ENCODE measurements around the gene SIGMAR1. TPM values are rescaled to one million over a fixed set of nuclear protein-coding genes. Genes with fewer than 3 reads are reported as not detected.
A peak's percentile ranks its signal among the peaks of the same experiment; 100 is the strongest.

Gene SIGMAR1
- total RNA-seq, 2 experiments from 2014 or later, result 53.3 to 55.5 TPM

GRCh38 chr9:34611811-34612787, 25.5 kb downstream of the SIGMAR1 start, which contains the start of gene RPP25L:
RPP25L (minus strand) TSS chr9:34612097; CDS start chr9:34611296, 801 bp downstream.
- Mint-ChIP-seq H3K4me1 (peaks cover 22% of the 10 kb centered on the region), H3K27me3 (no peaks in the 10 kb centered on the region), H3K4me3 (peak within 1 kb of the TSS; percentile 90), H3K27ac (peak within 1 kb of the TSS; percentile 85), H3K9me3 (no peaks in the 10 kb centered on the region), H3K36me3 (ENCODE audit: low read depth) (peaks cover 31% of the 10 kb centered on the region)
- DNase-seq, result peak; percentile 88
- CTCF ChIA-PET, result interaction anchor here (0.7 to 8.4 kb wide), 9 partner anchors 8 to 154 kb away, joined by 3 to 125 read pairs (median 5); partner anchors contain the start of genes ARID3C, CCL27, DCTN3 and DNAI1
- POLR2A ChIA-PET, result interaction anchor here (0.6 to 2.7 kb wide), 6 partner anchors 8 to 764 kb away, joined by 3 to 53 read pairs (median 6); partner anchors contain the start of genes DCTN3, DNAI1, FAM219A and GALT

GRCh38 chr9:34611251-34611810, 26.3 kb downstream of the SIGMAR1 start:
- Mint-ChIP-seq H3K4me3 (peak overlapping the region; percentile 90), H3K27me3 (no peaks in the 10 kb centered on the region), H3K4me1 (peaks cover 22% of the 10 kb centered on the region), H3K36me3 (ENCODE audit: low read depth) (peaks cover 26% of the 10 kb centered on the region), H3K9me3 (no peaks in the 10 kb centered on the region), H3K27ac (peak overlapping the region; percentile 85)
- no peak for DNase-seq
- ChIA-PET POLR2A (interaction anchor here (0.6 to 2.7 kb wide), 10 partner anchors 9 to 764 kb away, joined by 3 to 53 read pairs (median 4); partner anchors contain the start of genes DCTN3, GALT, MYORG and SIGMAR1), CTCF (interaction anchor here (0.9 to 8.4 kb wide), 4 partner anchors 9 to 92 kb away, joined by 3 to 125 read pairs (median 6); partner anchors contain the start of genes DCTN3 and SIGMAR1)

- H3K36me3 Mint-ChIP-seq (ENCODE audit: low read depth), result peaks cover 23% of the 10 kb centered on the region
- peak overlapping the region; percentile 90 for H3K4me3 Mint-ChIP-seq
- ChIA-PET CTCF (interaction anchor here (0.9 to 8.4 kb wide), 3 partner anchors 9 to 91 kb away, joined by 3 to 125 read pairs (median 8); partner anchors contain the start of genes DCTN3 and SIGMAR1), POLR2A (interaction anchor here (0.6 to 2.7 kb wide), 9 partner anchors 10 to 233 kb away, joined by 3 to 53 read pairs (median 5); partner anchors contain the start of genes DCTN3, GALT, MYORG and SIGMAR1)
- peaks cover 22% of the 10 kb centered on the region for H3K4me1 Mint-ChIP-seq
- H3K27me3 Mint-ChIP-seq, result no peaks in the 10 kb centered on the region
- H3K9me3 Mint-ChIP-seq, result no peaks in the 10 kb centered on the region
- DNase-seq, result no peak
- no peak overlapping the region for H3K27ac Mint-ChIP-seq
Observed at GRCh38 chr9:34610434-34611206, 27.0 kb downstream of the SIGMAR1 start.

DNA sequence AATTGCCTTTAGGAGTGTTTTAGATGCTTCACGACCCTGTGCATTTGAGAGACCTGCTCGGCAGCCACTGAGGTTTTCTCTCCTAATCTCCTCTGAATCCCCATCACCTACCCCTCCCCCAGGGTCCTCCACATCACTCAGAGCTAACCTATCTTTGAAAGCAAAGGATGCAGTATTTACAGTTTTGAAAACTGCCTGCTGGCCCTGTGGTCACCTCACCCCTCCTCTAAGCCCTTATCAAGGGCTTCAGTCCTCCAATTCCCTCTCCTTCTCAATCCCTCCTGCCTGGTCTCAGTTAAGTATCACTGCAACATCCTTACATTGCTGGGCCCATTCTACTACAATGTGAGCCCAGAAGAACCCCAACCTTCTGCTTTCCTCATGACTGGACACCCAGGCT, 30.3 kb downstream of the SIGMAR1 start:
- no peak overlapping the region for H3K4me3 Mint-ChIP-seq

DNA sequence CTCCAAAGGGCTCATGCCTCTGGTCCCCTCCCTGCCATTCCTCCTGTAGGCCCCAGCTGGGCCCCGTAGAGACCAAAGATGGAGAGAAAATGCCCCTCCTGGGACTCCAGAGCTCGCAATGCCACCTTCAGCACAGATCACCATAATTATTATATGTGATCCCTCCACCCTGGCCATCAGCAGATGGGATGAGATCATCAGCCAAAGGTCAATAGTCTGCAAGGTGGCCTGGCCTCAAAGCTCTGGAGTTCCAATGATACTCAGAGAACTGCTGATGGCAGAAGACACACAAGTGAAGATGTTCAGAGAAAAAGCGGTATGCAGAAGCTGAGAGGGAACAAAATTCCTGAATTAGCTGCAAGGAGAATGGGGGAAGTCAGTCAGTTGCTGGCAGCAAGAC, 30.7 kb downstream of the SIGMAR1 start:
- ChIA-PET POLR2A (no interaction called here), CTCF (interaction anchor here (1.1 kb wide), 1 partner anchor 203 kb away, joined by 3 read pairs; no protein-coding TSS in a partner anchor)
- peaks cover 12% of the 10 kb centered on the region for H3K4me1 Mint-ChIP-seq
- DNase-seq, result no peak
- H3K4me3 Mint-ChIP-seq, result no peak overlapping the region
- no peak overlapping the region for H3K27ac Mint-ChIP-seq
- H3K9me3 Mint-ChIP-seq, result no peaks in the 10 kb centered on the region
- peaks cover 5% of the 10 kb centered on the region for H3K36me3 Mint-ChIP-seq (ENCODE audit: low read depth)
- H3K27me3 Mint-ChIP-seq, result peaks cover 12% of the 10 kb centered on the region

More for the DNA sequence above, 30.3 kb downstream of the SIGMAR1 start:
- ChIA-PET POLR2A (no interaction called here), CTCF (no interaction called here)
- no peak for DNase-seq
- Mint-ChIP-seq H3K27ac (no peak overlapping the region), H3K4me1 (peaks cover 14% of the 10 kb centered on the region), H3K9me3 (no peaks in the 10 kb centered on the region), H3K27me3 (peaks cover 12% of the 10 kb centered on the region), H3K36me3 (ENCODE audit: low read depth) (peaks cover 5% of the 10 kb centered on the region)

DNA sequence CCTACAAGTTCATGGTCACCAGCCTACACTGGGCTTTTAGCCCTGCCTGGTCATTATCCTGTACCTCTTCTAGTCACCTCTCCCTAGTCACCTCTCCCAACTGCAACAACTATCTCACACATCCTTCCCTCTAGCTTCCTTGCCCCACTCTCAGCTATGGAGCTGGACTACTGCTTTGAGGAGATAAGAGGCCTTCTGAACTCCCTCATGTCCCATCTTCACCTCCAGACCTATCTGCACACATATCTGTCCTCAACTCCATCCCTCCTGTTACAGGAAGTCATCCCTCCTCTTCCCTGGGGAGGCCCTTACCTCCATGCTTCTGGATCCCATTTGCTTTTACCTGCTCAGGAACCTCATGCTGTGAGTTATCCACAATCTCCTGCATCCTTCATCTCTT, 31.4 kb downstream of the SIGMAR1 start:
- peaks cover 9% of the 10 kb centered on the region for H3K4me1 Mint-ChIP-seq
- H3K9me3 Mint-ChIP-seq, result no peaks in the 10 kb centered on the region
- peaks cover 5% of the 10 kb centered on the region for H3K36me3 Mint-ChIP-seq (ENCODE audit: low read depth)
- POLR2A ChIA-PET, result interaction anchor here (0.7 kb wide), 1 partner anchor 14 kb away, joined by 3 read pairs; the partner anchor contains the start of gene DCTN3
- H3K27ac Mint-ChIP-seq, result no peak overlapping the region
- H3K27me3 Mint-ChIP-seq, result peaks cover 18% of the 10 kb centered on the region
- H3K4me3 Mint-ChIP-seq, result no peak overlapping the region
- no peak for DNase-seq
- CTCF ChIA-PET, result interaction anchor here (1.1 to 4.0 kb wide), 2 partner anchors 9 to 202 kb away, joined by 3 to 29 read pairs; no protein-coding TSS in a partner anchor

- H3K27me3 Mint-ChIP-seq, result peaks cover 22% of the 10 kb centered on the region
- DNase-seq, result peak; percentile 82
- no peak overlapping the region for H3K4me3 Mint-ChIP-seq
- H3K4me1 Mint-ChIP-seq, result no peaks in the 10 kb centered on the region
- ChIA-PET POLR2A (interaction anchor here (1.0 kb wide), 1 partner anchor 17 kb away, joined by 3 read pairs; no protein-coding TSS in a partner anchor), CTCF (interaction anchor here (0.6 to 4.0 kb wide), 26 partner anchors 9 to 248 kb away, joined by 3 to 29 read pairs (median 4); partner anchors contain the start of genes DCTN3, GALT, RPP25L and SIGMAR1)
- no peak overlapping the region for H3K27ac Mint-ChIP-seq
- no peaks in the 10 kb centered on the region for H3K36me3 Mint-ChIP-seq (ENCODE audit: low read depth)
- H3K9me3 Mint-ChIP-seq, result no peaks in the 10 kb centered on the region
Observed at GRCh38 chr9:34603610-34604231, 33.9 kb downstream of the SIGMAR1 start.

DNA sequence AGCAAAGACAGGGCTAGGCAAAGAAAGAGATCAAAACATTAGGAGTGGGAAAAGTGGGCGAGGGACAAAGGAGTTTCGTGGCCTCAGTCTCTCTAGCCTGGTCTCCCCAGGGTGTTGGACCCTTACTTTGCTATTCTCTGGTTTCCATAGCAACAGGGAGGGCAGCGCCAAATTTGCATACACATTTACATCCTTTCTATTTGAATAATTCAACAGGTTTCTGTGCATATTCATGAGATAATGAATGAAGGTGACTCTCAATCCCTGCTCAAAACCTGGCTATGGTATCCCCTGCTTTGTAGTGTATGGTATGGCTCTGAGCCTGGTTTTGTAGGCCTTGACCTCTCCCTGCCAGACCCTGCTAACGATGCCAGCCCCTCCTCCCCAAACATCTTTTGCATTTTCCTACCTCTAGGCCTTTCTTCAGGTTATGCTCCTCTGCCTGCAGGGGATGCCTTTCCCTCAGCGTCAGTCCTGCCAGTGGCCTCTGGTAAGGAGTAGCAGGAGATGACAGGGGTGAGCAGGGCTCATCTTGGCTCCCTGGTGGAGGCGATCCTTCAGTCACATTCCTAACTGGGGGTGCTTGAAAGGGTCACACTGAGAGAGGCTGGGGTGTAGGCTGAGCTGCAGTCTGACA, 35.5 kb downstream of the SIGMAR1 start:
- H3K9me3 Mint-ChIP-seq, result no peaks in the 10 kb centered on the region
- POLR2A ChIA-PET, result no interaction called here

GRCh38 chr9:34600908-34601307, 36.7 kb downstream of the SIGMAR1 start:
- H3K27ac Mint-ChIP-seq, result no peak overlapping the region
- peaks cover 22% of the 10 kb centered on the region for H3K27me3 Mint-ChIP-seq
- no peak for DNase-seq
- H3K4me3 Mint-ChIP-seq, result no peak overlapping the region
- no peaks in the 10 kb centered on the region for H3K36me3 Mint-ChIP-seq (ENCODE audit: low read depth)
- no peaks in the 10 kb centered on the region for H3K4me1 Mint-ChIP-seq
- ChIA-PET CTCF (interaction anchor here (1.4 kb wide), 1 partner anchor 9 kb away, joined by 5 read pairs; no protein-coding TSS in a partner anchor), POLR2A (no interaction called here)
- no peaks in the 10 kb centered on the region for H3K9me3 Mint-ChIP-seq

More for the DNA sequence above, 35.5 kb downstream of the SIGMAR1 start:
- no peak overlapping the region for H3K27ac Mint-ChIP-seq
- H3K4me3 Mint-ChIP-seq, result no peak overlapping the region
- no peak for DNase-seq
- H3K36me3 Mint-ChIP-seq (ENCODE audit: low read depth), result no peaks in the 10 kb centered on the region
- CTCF ChIA-PET, result interaction anchor here (1.0 to 4.0 kb wide), 5 partner anchors 10 to 198 kb away, joined by 3 to 29 read pairs (median 4); partner anchors contain the start of gene RPP25L
- peaks cover 22% of the 10 kb centered on the region for H3K27me3 Mint-ChIP-seq
- no peaks in the 10 kb centered on the region for H3K4me1 Mint-ChIP-seq

- no peaks in the 10 kb centered on the region for H3K4me1 Mint-ChIP-seq
- CTCF ChIA-PET, result interaction anchor here (0.9 kb wide), 1 partner anchor 14 kb away, joined by 3 read pairs; no protein-coding TSS in a partner anchor
- DNase-seq, result no peak
- peaks cover 20% of the 10 kb centered on the region for H3K27me3 Mint-ChIP-seq
- no peaks in the 10 kb centered on the region for H3K9me3 Mint-ChIP-seq
- no peak overlapping the region for H3K4me3 Mint-ChIP-seq
- POLR2A ChIA-PET, result interaction anchor here (1.0 kb wide), 1 partner anchor 21 kb away, joined by 3 read pairs; the partner anchor contains the start of gene DCTN3
- H3K27ac Mint-ChIP-seq, result no peak overlapping the region
- no peaks in the 10 kb centered on the region for H3K36me3 Mint-ChIP-seq (ENCODE audit: low read depth)
Observed at GRCh38 chr9:34599546-34599945, 38.0 kb downstream of the SIGMAR1 start.

DNA sequence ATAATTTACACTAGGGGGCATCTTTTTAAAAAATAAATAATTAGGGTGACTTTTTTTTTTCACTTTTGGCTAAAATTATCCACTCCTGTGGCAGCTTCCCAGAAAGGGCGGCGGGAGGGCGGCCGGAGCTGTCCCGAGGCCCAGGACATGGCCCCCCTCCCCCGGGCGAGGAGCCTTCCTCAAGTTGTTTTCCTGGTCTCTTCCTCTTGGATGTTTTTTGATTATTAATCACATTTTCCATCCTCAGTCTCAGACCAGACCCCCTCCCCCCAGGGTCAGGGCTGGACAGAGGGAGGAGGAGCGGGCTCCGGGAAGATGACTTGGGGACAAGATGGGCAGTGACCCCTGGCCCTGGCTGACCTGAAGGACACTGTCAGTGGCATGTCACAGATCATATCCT, 43.4 kb downstream of the SIGMAR1 start:
- no peak for DNase-seq
- peaks cover 42% of the 10 kb centered on the region for H3K27me3 Mint-ChIP-seq
- no peaks in the 10 kb centered on the region for H3K36me3 Mint-ChIP-seq (ENCODE audit: low read depth)
- no peak overlapping the region for H3K4me3 Mint-ChIP-seq
- ChIA-PET POLR2A (no interaction called here), CTCF (interaction anchor here (3.0 kb wide), 1 partner anchor 10 kb away, joined by 12 read pairs; no protein-coding TSS in a partner anchor)
- no peak overlapping the region for H3K27ac Mint-ChIP-seq
- no peaks in the 10 kb centered on the region for H3K9me3 Mint-ChIP-seq
- H3K4me1 Mint-ChIP-seq, result peaks cover 25% of the 10 kb centered on the region
